ENCODE measurements around the gene ADIPOR2.

ADIPOR2 gene

GRCh38 chr12:1808036-1808797, 117.3 kb downstream of the ADIPOR2 start:
- DNase-seq (no peak), ATAC-seq (ENCODE audit: insufficient read depth, low read depth) (no peak)
- Histone ChIP-seq H3K27me3 (ENCODE audit: insufficient read depth, low read length, poor library complexity) (peaks cover 4% of the 10 kb centered on the region), H3K4me1 (ENCODE audit: insufficient read depth, low read length) (peaks cover 4% of the 10 kb centered on the region), H3K9me3 (ENCODE audit: insufficient read depth, low read length, severe bottlenecking) (no peaks in the 10 kb centered on the region), H3K36me3 (ENCODE audit: insufficient read depth, low read length) (no peaks in the 10 kb centered on the region), H3K79me2 (ENCODE audit: insufficient read depth, low read length) (no peaks in the 10 kb centered on the region), H3K4me2 (ENCODE audit: insufficient read depth, low read length) (no peak overlapping the region), H2AFZ (ENCODE audit: low read depth, low read length) (no peak overlapping the region), H4K20me1 (ENCODE audit: insufficient read depth, low read length) (no peaks in the 10 kb centered on the region), H3K9ac (ENCODE audit: low read depth, low read length) (no peak overlapping the region), H3K4me3 (ENCODE audit: low read depth in 1 of 2, low read length in 2 of 2) (no peak overlapping the region), H3K27ac (ENCODE audit: low read length) (no peak overlapping the region)
- TF ChIP-seq CTCF (IDR thresholded peaks at IDR 0.05; ENCODE audit: borderline replicate concordance, extremely low read depth, low read length, poor library complexity, severe bottlenecking): no peak
- no peak for TF ChIP-seq EZH2 (IDR thresholded peaks at IDR 0.05; ENCODE audit: borderline replicate concordance, low read depth, low read length, severe bottlenecking)

- no peak for ATAC-seq (ENCODE audit: insufficient read depth, low read depth)
- Histone ChIP-seq H3K9ac (ENCODE audit: low read depth, low read length) (no peak overlapping the region), H3K27me3 (ENCODE audit: insufficient read depth, low read length, poor library complexity) (peaks cover 4% of the 10 kb centered on the region), H2AFZ (ENCODE audit: low read depth, low read length) (no peak overlapping the region), H3K9me3 (ENCODE audit: insufficient read depth, low read length, severe bottlenecking) (no peaks in the 10 kb centered on the region), H3K27ac (ENCODE audit: low read length) (no peak overlapping the region), H3K4me1 (ENCODE audit: insufficient read depth, low read length) (peaks cover 4% of the 10 kb centered on the region), H3K36me3 (ENCODE audit: insufficient read depth, low read length) (no peaks in the 10 kb centered on the region), H3K4me2 (ENCODE audit: insufficient read depth, low read length) (no peak overlapping the region), H3K4me3 (ENCODE audit: low read depth in 1 of 2, low read length in 2 of 2) (no peak overlapping the region), H4K20me1 (ENCODE audit: insufficient read depth, low read length) (no peaks in the 10 kb centered on the region), H3K79me2 (ENCODE audit: insufficient read depth, low read length) (no peaks in the 10 kb centered on the region)
- no peak for DNase-seq
- TF ChIP-seq EZH2 (IDR thresholded peaks at IDR 0.05; ENCODE audit: borderline replicate concordance, low read depth, low read length, severe bottlenecking) (no peak), CTCF (IDR thresholded peaks at IDR 0.05; ENCODE audit: borderline replicate concordance, extremely low read depth, low read length, poor library complexity, severe bottlenecking) (no peak)
Observed at GRCh38 chr12:1808798-1809480, 118.1 kb downstream of the ADIPOR2 start.

- Histone ChIP-seq H3K27ac (ENCODE audit: low read length) (no peak overlapping the region), H3K4me3 (ENCODE audit: low read depth in 1 of 2, low read length in 2 of 2) (no peak overlapping the region), H3K36me3 (ENCODE audit: insufficient read depth, low read length) (no peaks in the 10 kb centered on the region), H3K4me2 (ENCODE audit: insufficient read depth, low read length) (no peak overlapping the region), H2AFZ (ENCODE audit: low read depth, low read length) (no peak overlapping the region), H3K4me1 (ENCODE audit: insufficient read depth, low read length) (peaks cover 1% of the 10 kb centered on the region), H3K79me2 (ENCODE audit: insufficient read depth, low read length) (no peaks in the 10 kb centered on the region), H3K9ac (ENCODE audit: low read depth, low read length) (no peak overlapping the region), H3K9me3 (ENCODE audit: insufficient read depth, low read length, severe bottlenecking) (no peaks in the 10 kb centered on the region), H3K27me3 (ENCODE audit: insufficient read depth, low read length, poor library complexity) (peaks cover 4% of the 10 kb centered on the region), H4K20me1 (ENCODE audit: insufficient read depth, low read length) (no peaks in the 10 kb centered on the region)
- TF ChIP-seq EZH2 (IDR thresholded peaks at IDR 0.05; ENCODE audit: borderline replicate concordance, low read depth, low read length, severe bottlenecking): no peak
- no peak for DNase-seq
- ATAC-seq (ENCODE audit: insufficient read depth, low read depth): no peak
Observed at GRCh38 chr12:1809591-1810190, 118.8 kb downstream of the ADIPOR2 start.

Data from DND-41 (cell line).